Suprapubic skin (tissue), 4 donors: ENCODE data around the gene ZDHHC22. TPM values are rescaled to one million over a fixed set of nuclear protein-coding genes. Genes with fewer than 3 reads are reported as not detected.

Source experiments
- DNase-seq, 2 donors: peaks; one replicate each; pipeline ENCODE4 v3.0.0-alpha.2; 2019; ENCODE audit warnings: low spot score in 2 of 2
- H3K27ac ChIP-seq: fragments of 200-600 bp; sonication (generic); one replicate; pipeline ENCODE4 v1.5.1; 2019
- H3K27me3 ChIP-seq: fragments of 200-600 bp; sonication (generic); one replicate; pipeline ENCODE4 v1.5.1; 2019
- H3K36me3 ChIP-seq: fragments of 200-600 bp; sonication (generic); one replicate; pipeline ENCODE4 v1.5.1; 2019
- H3K4me1 ChIP-seq: fragments of 200-600 bp; sonication (generic); one replicate; pipeline ENCODE4 v1.5.1; 2019
- H3K4me3 ChIP-seq: fragments of 200-600 bp; sonication (generic); one replicate; pipeline ENCODE4 v1.5.1; 2019; ENCODE audit warnings: mild to moderate bottlenecking
- H3K9me3 ChIP-seq: fragments of 200-600 bp; sonication (generic); one replicate; pipeline ENCODE4 v1.5.1; 2019
- CTCF ChIP-seq, 2 donors: fragments of 200-600 bp in 1 of 2; fragments of 450-650 bp in 1 of 2; sonication (generic) in 1 of 2; IDR thresholded peaks; one replicate each; pipeline ENCODE4 v1.5.1; 2016 to 2019; ENCODE audit warnings: antibody characterized with exemption in 2 of 2, mild to moderate bottlenecking in 1 of 2, moderate library complexity in 1 of 2
- EP300 ChIP-seq: sonication (generic); formaldehyde crosslinking; IDR thresholded peaks from one replicate; pipeline ENCODE4 v1.6.1; 2017; ENCODE audit warnings: antibody characterized with exemption
- POLR2A ChIP-seq, 2 donors: fragments of 450-650 bp; IDR thresholded peaks; one replicate each; pipeline ENCODE4 v1.6.1; 2017; ENCODE audit warnings: antibody characterized with exemption in 2 of 2, mild to moderate bottlenecking in 2 of 2, moderate library complexity in 2 of 2
- POLR2AphosphoS5 ChIP-seq, 3 donors: sonication (generic); formaldehyde crosslinking; IDR thresholded peaks; one replicate each; pipeline ENCODE4 v1.6.1; 2017; ENCODE audit warnings: antibody characterized with exemption in 3 of 3
- WGBS: methylation state at CpG from one replicate; pipeline ENCODE4 v1.1.5; 2018; 5-methylcytosine and 5-hydroxymethylcytosine counted together
- total RNA-seq, 4 donors: library from RNA; depleted of rRNA; stranded (reverse); fragments of >200 nt; gene quantifications; one replicate each; pipeline ENCODE4 v1.1.0, GENCODE V29; 2016

Gene ZDHHC22
- total RNA-seq, 4 donors from 2014 or later: not detected

GRCh38 chr14:77119851-77120250 is 21.7 kb downstream of the ZDHHC22 start:
- Histone ChIP-seq H3K27ac (no peak overlapping the region), H3K9me3 (no peaks in the 10 kb centered on the region), H3K4me1 (peaks cover 42% of the 10 kb centered on the region), H3K4me3 (no peak overlapping the region), H3K36me3 (peaks cover 36% of the 10 kb centered on the region), H3K27me3 (no peaks in the 10 kb centered on the region)
- DNase-seq: no peak
- WGBS: 89% methylated on average over 7 of the region's 7 CpGs
- TF ChIP-seq POLR2AphosphoS5 (IDR thresholded peaks at IDR 0.05) (no peak), CTCF (IDR thresholded peaks at IDR 0.05) (no peak), POLR2A (IDR thresholded peaks at IDR 0.05) (no peak), EP300 (no peak)

- no peaks in the 10 kb centered on the region for H3K9me3 ChIP-seq
- 95% methylated on average over 2 of the region's 2 CpGs for WGBS
- peaks cover 17% of the 10 kb centered on the region for H3K4me1 ChIP-seq
- TF ChIP-seq CTCF (IDR thresholded peaks at IDR 0.05) (no peak), POLR2A (IDR thresholded peaks at IDR 0.05) (no peak), EP300 (no peak), POLR2AphosphoS5 (IDR thresholded peaks at IDR 0.05) (no peak)
- H3K36me3 ChIP-seq: peaks cover 55% of the 10 kb centered on the region
- H3K4me3 ChIP-seq: no peak overlapping the region
- no peak overlapping the region for H3K27ac ChIP-seq
- no peaks in the 10 kb centered on the region for H3K27me3 ChIP-seq
- DNase-seq: no peak
These were observed 25.3 kb downstream of the ZDHHC22 start for GRCh38 chr14:77116172-77116817.

- no peak for TF ChIP-seq EP300
- TF ChIP-seq POLR2A (IDR thresholded peaks at IDR 0.05): no peak
- TF ChIP-seq CTCF (IDR thresholded peaks at IDR 0.05): no peak
- no peak for TF ChIP-seq POLR2AphosphoS5 (IDR thresholded peaks at IDR 0.05)
- WGBS: 87% methylated on average over 4 of the region's 4 CpGs
- peak overlapping the region; percentile 49 for H3K27ac ChIP-seq
- no peak for DNase-seq
- no peaks in the 10 kb centered on the region for H3K9me3 ChIP-seq
- no peak overlapping the region for H3K4me3 ChIP-seq
- H3K36me3 ChIP-seq: peaks cover 56% of the 10 kb centered on the region
- H3K4me1 ChIP-seq: peaks cover 27% of the 10 kb centered on the region
- H3K27me3 ChIP-seq: no peaks in the 10 kb centered on the region
These were observed 27.0 kb downstream of the ZDHHC22 start for GRCh38 chr14:77114609-77115008.

GRCh38 chr14:77113644-77114043 is 27.9 kb downstream of the ZDHHC22 start:
- Histone ChIP-seq H3K4me1 (peaks cover 27% of the 10 kb centered on the region), H3K9me3 (no peaks in the 10 kb centered on the region), H3K27me3 (no peaks in the 10 kb centered on the region), H3K36me3 (peaks cover 52% of the 10 kb centered on the region), H3K4me3 (no peak overlapping the region), H3K27ac (peak overlapping the region; percentile 49)
- TF ChIP-seq EP300: no peak
- TF ChIP-seq POLR2AphosphoS5 (IDR thresholded peaks at IDR 0.05): no peak
- TF ChIP-seq CTCF (IDR thresholded peaks at IDR 0.05): no peak
- no peak for TF ChIP-seq POLR2A (IDR thresholded peaks at IDR 0.05)
- no peak for DNase-seq
- 90% methylated on average over 11 of the region's 11 CpGs for WGBS

- WGBS: 25% methylated on average over 5 of the region's 5 CpGs
- peak overlapping the region; percentile 11 for H3K4me3 ChIP-seq
- DNase-seq: no peak
- peak overlapping the region; percentile 87 for H3K27ac ChIP-seq
- peaks cover 42% of the 10 kb centered on the region for H3K4me1 ChIP-seq
- H3K36me3 ChIP-seq: peaks cover 62% of the 10 kb centered on the region
- TF ChIP-seq EP300 (no peak), CTCF (IDR thresholded peaks at IDR 0.05) (no peak), POLR2A (IDR thresholded peaks at IDR 0.05) (no peak), POLR2AphosphoS5 (IDR thresholded peaks at IDR 0.05) (no peak)
- no peaks in the 10 kb centered on the region for H3K9me3 ChIP-seq
- no peaks in the 10 kb centered on the region for H3K27me3 ChIP-seq
These were observed 30.6 kb downstream of the ZDHHC22 start for GRCh38 chr14:77111021-77111420.
